Stomach smooth muscle (tissue), 2 donors: Measurements from ENCODE around the gene PNMA8C.
"Not testable (repeated sequence)": the region's sequence is repeated elsewhere in the genome, so short reads cannot be mapped to it uniquely, and the experiment has no call there.

Experiments used
- H3K27ac ChIP-seq: one replicate; pipeline ENCODE4 v1.7.0; 2013; ENCODE audit warnings: mild to moderate bottlenecking, low read length, inconsistent platforms
- H3K27me3 ChIP-seq, 2 donors: one replicate each; pipeline ENCODE4 v1.7.0; 2013; ENCODE audit warnings: low read length in 2 of 2; ENCODE audit not compliant: insufficient read depth in 2 of 2, control insufficient read depth in 1 of 2
- H3K36me3 ChIP-seq, 2 donors: one replicate each; pipeline ENCODE4 v1.7.0; 2013; ENCODE audit warnings: low read length in 2 of 2; ENCODE audit not compliant: control insufficient read depth in 2 of 2, insufficient read depth in 2 of 2
- H3K4me1 ChIP-seq: one replicate; pipeline ENCODE4 v1.7.0; 2013; ENCODE audit warnings: low read length; ENCODE audit not compliant: control insufficient read depth, insufficient read depth
- H3K4me3 ChIP-seq, 2 donors: one replicate each; pipeline ENCODE4 v1.7.0; 2013; ENCODE audit warnings: low read length in 2 of 2
- H3K9ac ChIP-seq, 2 donors: one replicate each; pipeline ENCODE4 v1.7.0; 2013; ENCODE audit warnings: low read length in 2 of 2, mild to moderate bottlenecking in 1 of 2
- H3K9me3 ChIP-seq, 2 donors: one replicate each; pipeline ENCODE4 v1.7.0; 2013; ENCODE audit warnings: low read length in 2 of 2; ENCODE audit not compliant: control insufficient read depth in 2 of 2
- donor health status: healthy.
- donor health status: Pancreatic carcinoma.

The PNMA8C gene

GRCh38 chr19:46448601-46449000 lies 19.9 kb upstream of the PNMA8C start:
- Histone ChIP-seq H3K9ac (no peak overlapping the region), H3K27me3 (no peaks in the 10 kb centered on the region), H3K9me3 (no peaks in the 10 kb centered on the region), H3K4me3 (no peak overlapping the region), H3K36me3 (no peaks in the 10 kb centered on the region), H3K27ac (no peak overlapping the region), H3K4me1 (no peaks in the 10 kb centered on the region)

DNA sequence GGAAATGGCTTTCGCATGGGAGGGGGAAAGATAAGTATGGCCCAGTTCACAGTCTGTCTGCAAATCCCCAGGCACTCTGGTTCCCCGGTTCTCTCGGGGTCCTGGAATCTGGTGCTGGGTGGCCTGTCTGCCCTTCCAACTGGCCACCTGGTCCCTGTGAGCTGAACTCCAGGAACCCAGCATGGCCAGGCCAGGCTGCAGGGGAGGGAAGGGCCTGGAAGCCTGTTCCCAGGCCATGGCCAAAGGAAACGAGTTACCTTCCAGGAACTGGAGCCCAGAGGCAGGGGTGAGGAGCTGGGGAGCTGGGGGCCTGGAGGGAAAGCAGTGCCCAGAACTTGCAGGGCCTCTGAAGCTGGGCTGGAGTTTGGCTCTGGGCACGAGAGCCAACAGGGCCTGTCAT lies 19.1 kb upstream of the PNMA8C start:
- Histone ChIP-seq H3K36me3 (no peaks in the 10 kb centered on the region), H3K27me3 (no peaks in the 10 kb centered on the region), H3K4me1 (no peaks in the 10 kb centered on the region), H3K4me3 (no peak overlapping the region), H3K27ac (no peak overlapping the region), H3K9ac (no peak overlapping the region), H3K9me3 (no peaks in the 10 kb centered on the region)

GRCh38 chr19:46447006-46447405 lies 18.3 kb upstream of the PNMA8C start:
- Histone ChIP-seq H3K9me3 (no peaks in the 10 kb centered on the region), H3K4me1 (no peaks in the 10 kb centered on the region), H3K27ac (no peak overlapping the region), H3K9ac (no peak overlapping the region), H3K27me3 (no peaks in the 10 kb centered on the region), H3K36me3 (no peaks in the 10 kb centered on the region), H3K4me3 (no peak overlapping the region)

- Histone ChIP-seq H3K36me3 (no peaks in the 10 kb centered on the region), H3K27me3 (no peaks in the 10 kb centered on the region), H3K9me3 (no peaks in the 10 kb centered on the region), H3K4me1 (no peaks in the 10 kb centered on the region), H3K27ac (no peak overlapping the region), H3K9ac (no peak overlapping the region), H3K4me3 (no peak overlapping the region)
These were observed 17.3 kb upstream of the PNMA8C start for GRCh38 chr19:46446021-46446420.

GRCh38 chr19:46442808-46443450 lies 14.2 kb upstream of the PNMA8C start:
- Histone ChIP-seq H3K27me3 (no peaks in the 10 kb centered on the region), H3K9me3 (no peaks in the 10 kb centered on the region), H3K4me3 (no peak overlapping the region), H3K36me3 (no peaks in the 10 kb centered on the region), H3K4me1 (no peaks in the 10 kb centered on the region), H3K9ac (no peak overlapping the region), H3K27ac (no peak overlapping the region)

- no peak overlapping the region for H3K27ac ChIP-seq
- no peaks in the 10 kb centered on the region for H3K36me3 ChIP-seq
These were observed 13.1 kb upstream of the PNMA8C start for GRCh38 chr19:46441866-46442265.

GRCh38 chr19:46435689-46436088 lies 7.0 kb upstream of the PNMA8C start:
- not testable (repeated sequence) for H3K27me3 ChIP-seq, H3K9me3 ChIP-seq, H3K4me1 ChIP-seq, H3K9ac ChIP-seq, H3K36me3 ChIP-seq, H3K4me3 ChIP-seq, H3K27ac ChIP-seq

More at GRCh38 chr19:46441866-46442265, 13.1 kb upstream of the PNMA8C start:
- Histone ChIP-seq H3K4me3 (no peak overlapping the region), H3K4me1 (no peaks in the 10 kb centered on the region), H3K27me3 (no peaks in the 10 kb centered on the region), H3K9ac (no peak overlapping the region), H3K9me3 (no peaks in the 10 kb centered on the region)

GRCh38 chr19:46435009-46435408 lies 6.3 kb upstream of the PNMA8C start:
- H3K27me3 ChIP-seq, result no peaks in the 10 kb centered on the region
- H3K4me1 ChIP-seq, result no peaks in the 10 kb centered on the region
- H3K27ac ChIP-seq, result no peak overlapping the region
- H3K4me3 ChIP-seq, result no peak overlapping the region
- no peaks in the 10 kb centered on the region for H3K36me3 ChIP-seq
- no peak overlapping the region for H3K9ac ChIP-seq
- no peaks in the 10 kb centered on the region for H3K9me3 ChIP-seq

- H3K27ac ChIP-seq, H3K27me3 ChIP-seq, H3K36me3 ChIP-seq, H3K9me3 ChIP-seq, H3K9ac ChIP-seq, H3K4me3 ChIP-seq, H3K4me1 ChIP-seq: not testable (repeated sequence)
These were observed 4.7 kb upstream of the PNMA8C start for GRCh38 chr19:46433470-46433869.

GRCh38 chr19:46431824-46432223 lies 3.1 kb upstream of the PNMA8C start:
- no peak overlapping the region for H3K4me3 ChIP-seq
- no peaks in the 10 kb centered on the region for H3K9me3 ChIP-seq
- peaks cover 8 to 16% of the 10 kb centered on the region in 2 donors for H3K27me3 ChIP-seq
- H3K9ac ChIP-seq, result no peak overlapping the region
- H3K36me3 ChIP-seq, result no peaks in the 10 kb centered on the region
- peaks cover 10% of the 10 kb centered on the region for H3K4me1 ChIP-seq
- H3K27ac ChIP-seq, result no peak overlapping the region

GRCh38 chr19:46429999-46430398 lies 1.3 kb upstream of the PNMA8C start:
- no peaks in the 10 kb centered on the region for H3K9me3 ChIP-seq
- H3K36me3 ChIP-seq, result no peaks in the 10 kb centered on the region
- peaks cover 10 to 24% of the 10 kb centered on the region in 2 donors for H3K27me3 ChIP-seq
- peaks cover 20% of the 10 kb centered on the region for H3K4me1 ChIP-seq
- H3K9ac ChIP-seq, result no peak overlapping the region
- no peak overlapping the region for H3K4me3 ChIP-seq
- H3K27ac ChIP-seq, result no peak overlapping the region
